Stimulated activated CD8-positive, alpha-beta memory T cell treated with anti-CD3 and anti-CD28 coated beads, Interleukin-7, amount 100 ng/mL, for 1 hour (primary cell): Measurements from ENCODE around the gene GNE.
"Not testable (repeated sequence)": the region's sequence is repeated elsewhere in the genome, so short reads cannot be mapped to it uniquely, and the experiment has no call there.

Experiments used
- DNase-seq, 2 donors: peaks; one replicate each; pipeline ENCODE4 v3.0.0-alpha.2; 2020; ENCODE audit warnings: low read depth in 2 of 2

Gene GNE

GRCh38 chr9:36264896-36265295, 6.6 kb upstream of the GNE start:
- no peak for DNase-seq

GRCh38 chr9:36263683-36264082, 5.4 kb upstream of the GNE start:
- no peak for DNase-seq

GRCh38 chr9:36258996-36259533, 817 bp upstream of the GNE start:
- no peak for DNase-seq

- DNase-seq: no peak
Measured at GRCh38 chr9:36251428-36251827, 6.8 kb downstream of the GNE start.

- no peak for DNase-seq
Measured at GRCh38 chr9:36250079-36250478, 8.2 kb downstream of the GNE start.

GRCh38 chr9:36249189-36249588, 9.1 kb downstream of the GNE start:
- no peak for DNase-seq

GRCh38 chr9:36248061-36248460, 10.2 kb downstream of the GNE start:
- DNase-seq: not testable (repeated sequence)

GRCh38 chr9:36247356-36247755, 10.9 kb downstream of the GNE start:
- DNase-seq: no peak

- no peak for DNase-seq
Measured at GRCh38 chr9:36245906-36246305, 12.3 kb downstream of the GNE start.

GRCh38 chr9:36239675-36240074, 18.6 kb downstream of the GNE start:
- not testable (repeated sequence) for DNase-seq

GRCh38 chr9:36239205-36239604, 19.0 kb downstream of the GNE start:
- not testable (repeated sequence) for DNase-seq

- DNase-seq: no peak
Measured at GRCh38 chr9:36237230-36237629, 21.0 kb downstream of the GNE start.

GRCh38 chr9:36222449-36222848, 35.8 kb downstream of the GNE start:
- no peak for DNase-seq

GRCh38 chr9:36221667-36222066, 36.6 kb downstream of the GNE start:
- no peak for DNase-seq

GRCh38 chr9:36218411-36218901, 39.8 kb downstream of the GNE start:
- no peak for DNase-seq

GRCh38 chr9:36218011-36218410, 40.2 kb downstream of the GNE start:
- no peak for DNase-seq

GRCh38 chr9:36217256-36217968, 40.8 kb downstream of the GNE start:
- no peak for DNase-seq

- DNase-seq: no peak
Measured at GRCh38 chr9:36214571-36214970, 43.7 kb downstream of the GNE start.

- DNase-seq: no peak
Measured at GRCh38 chr9:36213989-36214388, 44.3 kb downstream of the GNE start.

- no peak for DNase-seq
Measured at GRCh38 chr9:36213387-36213786, 44.9 kb downstream of the GNE start.

- DNase-seq: no peak
Measured at GRCh38 chr9:36211510-36211909, 46.7 kb downstream of the GNE start.

GRCh38 chr9:36210722-36211121, 47.5 kb downstream of the GNE start:
- DNase-seq: no peak

GRCh38 chr9:36208521-36209253, 49.6 kb downstream of the GNE start:
- DNase-seq: no peak
